ENCODE results near the gene ATP6V1G1.

- TF ChIP-seq CTCF (IDR thresholded peaks at IDR 0.05; ENCODE audit: insufficient read depth, low read length, poor library complexity, severe bottlenecking) = no peak
- no peak for TF ChIP-seq EZH2phosphoT487 (conservative IDR thresholded peaks at IDR 0.05; ENCODE audit: low read length)
These were observed 20.3 kb downstream of the ATP6V1G1 start for GRCh38 chr9:114607671-114608524.
